RWPE2 (cell line): ENCODE data around the gene ZNF215.
"Not testable (repeated sequence)": the region's sequence is repeated elsewhere in the genome, so short reads cannot be mapped to it uniquely, and the experiment has no call there.

Source experiments
- ATAC-seq: fragments of 200-7000 bp; cut with Tn5 transposase; 3 replicates; pipeline ENCODE4 v1.9.1; 2021; ENCODE audit warnings: low read depth
- DNase-seq: peaks from one replicate; pipeline ENCODE4 v3.0.0-alpha.2; 2020; ENCODE audit warnings: low spot score
- H3K27ac ChIP-seq: fragments of 450-650 bp; 2 replicates; pipeline ENCODE4 v1.5.1; 2017; ENCODE audit warnings: mild to moderate bottlenecking; ENCODE audit not compliant: poor library complexity, severe bottlenecking
- H3K27me3 ChIP-seq: fragments of 250-450 bp; sonication (Bioruptor Pico); 2 replicates; pipeline ENCODE4 v1.5.1; 2021; ENCODE audit warnings: mild to moderate bottlenecking, moderate library complexity; ENCODE audit not compliant: insufficient read depth, poor library complexity, severe bottlenecking
- H3K36me3 ChIP-seq: fragments of 250-450 bp; sonication (Bioruptor Pico); 2 replicates; pipeline ENCODE4 v1.5.1; 2020; ENCODE audit warnings: low read depth, mild to moderate bottlenecking, moderate library complexity
- H3K4me1 ChIP-seq: fragments of 250-450 bp; sonication (Bioruptor Pico); 2 replicates; pipeline ENCODE4 v1.5.1; 2021; ENCODE audit warnings: mild to moderate bottlenecking, moderate library complexity; ENCODE audit not compliant: insufficient read depth, poor library complexity, severe bottlenecking
- H3K4me3 ChIP-seq: fragments of 250-450 bp; sonication (Bioruptor Pico); 2 replicates; pipeline ENCODE4 v1.5.1; 2021; ENCODE audit warnings: mild to moderate bottlenecking, moderate library complexity; ENCODE audit not compliant: severe bottlenecking
- H3K9me3 ChIP-seq: fragments of 250-450 bp; sonication (Bioruptor Pico); 2 replicates; pipeline ENCODE4 v1.5.1; 2021; ENCODE audit warnings: mild to moderate bottlenecking, moderate library complexity; ENCODE audit not compliant: severe bottlenecking
- CTCF ChIP-seq: fragments of 450-650 bp; IDR thresholded peaks from one replicate; pipeline ENCODE4 v1.5.1; 2017; ENCODE audit warnings: mild to moderate bottlenecking, moderate library complexity; ENCODE audit not compliant: poor library complexity, severe bottlenecking

ZNF215 gene

GRCh38 chr11:6931146-6931713, 5.0 kb downstream of the ZNF215 start:
- no peak for DNase-seq

GRCh38 chr11:6932145-6932544, 5.9 kb downstream of the ZNF215 start:
- ATAC-seq (no peak), DNase-seq (no peak)
- Histone ChIP-seq H3K4me3 (no peak overlapping the region), H3K9me3 (no peaks in the 10 kb centered on the region), H3K36me3 (peaks cover 46% of the 10 kb centered on the region), H3K4me1 (peaks cover 11% of the 10 kb centered on the region), H3K27ac (no peak overlapping the region), H3K27me3 (no peaks in the 10 kb centered on the region)
- no peak for TF ChIP-seq CTCF

More at GRCh38 chr11:6931146-6931713, 5.0 kb downstream of the ZNF215 start:
- Histone ChIP-seq H3K27me3 (no peaks in the 10 kb centered on the region), H3K4me3 (no peak overlapping the region), H3K36me3 (peaks cover 46% of the 10 kb centered on the region), H3K9me3 (no peaks in the 10 kb centered on the region), H3K4me1 (peaks cover 11% of the 10 kb centered on the region), H3K27ac (no peak overlapping the region)
- no peak for TF ChIP-seq CTCF
- ATAC-seq: no peak

- H3K27me3 ChIP-seq: no peaks in the 10 kb centered on the region
These were observed 15.7 kb downstream of the ZNF215 start for GRCh38 chr11:6941970-6942369.

GRCh38 chr11:6943131-6943530, 16.9 kb downstream of the ZNF215 start:
- no peak overlapping the region for H3K27ac ChIP-seq
- H3K4me1 ChIP-seq: no peaks in the 10 kb centered on the region
- no peak overlapping the region for H3K4me3 ChIP-seq
- peaks cover 16% of the 10 kb centered on the region for H3K36me3 ChIP-seq
- DNase-seq: no peak
- TF ChIP-seq CTCF: no peak
- ATAC-seq: no peak
- H3K27me3 ChIP-seq: no peaks in the 10 kb centered on the region
- H3K9me3 ChIP-seq: no peaks in the 10 kb centered on the region

More at GRCh38 chr11:6941970-6942369, 15.7 kb downstream of the ZNF215 start:
- no peak for TF ChIP-seq CTCF
- Histone ChIP-seq H3K36me3 (peaks cover 16% of the 10 kb centered on the region), H3K9me3 (no peaks in the 10 kb centered on the region), H3K4me3 (no peak overlapping the region), H3K4me1 (no peaks in the 10 kb centered on the region), H3K27ac (no peak overlapping the region)
- DNase-seq (no peak), ATAC-seq (no peak)

- not testable (repeated sequence) for H3K4me3 ChIP-seq, DNase-seq, ATAC-seq, H3K4me1 ChIP-seq, H3K9me3 ChIP-seq, H3K27me3 ChIP-seq, H3K27ac ChIP-seq
- peaks cover 14% of the 10 kb centered on the region; the same call in 1 of the 2 replicates for H3K36me3 ChIP-seq
These were observed 28.0 kb downstream of the ZNF215 start for GRCh38 chr11:6954248-6954647.
